ENCODE measurements around the gene PAPPA2.
"Not testable (repeated sequence)": the region's sequence is repeated elsewhere in the genome, so short reads cannot be mapped to it uniquely, and the experiment has no call there.

Gene PAPPA2

GRCh38 chr1:176559474-176559873 is 96.5 kb downstream of the PAPPA2 start:
- no peak overlapping the region for H3K4me3 ChIP-seq (ENCODE audit: low read length)
- DNase-seq (ENCODE audit: low read depth), result no peak
- no peak for TF ChIP-seq CTCF (conservative IDR thresholded peaks at IDR 0.05; ENCODE audit: low read depth, low read length)

GRCh38 chr1:176559878-176560277 is 96.9 kb downstream of the PAPPA2 start:
- peak; percentile 83 for TF ChIP-seq CTCF (conservative IDR thresholded peaks at IDR 0.05; ENCODE audit: low read depth, low read length)
- H3K4me3 ChIP-seq (ENCODE audit: low read length), result no peak overlapping the region
- DNase-seq (ENCODE audit: low read depth), result peak; percentile 13

GRCh38 chr1:176560681-176561080 is 97.7 kb downstream of the PAPPA2 start:
- no peak for DNase-seq (ENCODE audit: low read depth)
- TF ChIP-seq CTCF (conservative IDR thresholded peaks at IDR 0.05; ENCODE audit: low read depth, low read length), result no peak
- H3K4me3 ChIP-seq (ENCODE audit: low read length), result no peak overlapping the region

DNA sequence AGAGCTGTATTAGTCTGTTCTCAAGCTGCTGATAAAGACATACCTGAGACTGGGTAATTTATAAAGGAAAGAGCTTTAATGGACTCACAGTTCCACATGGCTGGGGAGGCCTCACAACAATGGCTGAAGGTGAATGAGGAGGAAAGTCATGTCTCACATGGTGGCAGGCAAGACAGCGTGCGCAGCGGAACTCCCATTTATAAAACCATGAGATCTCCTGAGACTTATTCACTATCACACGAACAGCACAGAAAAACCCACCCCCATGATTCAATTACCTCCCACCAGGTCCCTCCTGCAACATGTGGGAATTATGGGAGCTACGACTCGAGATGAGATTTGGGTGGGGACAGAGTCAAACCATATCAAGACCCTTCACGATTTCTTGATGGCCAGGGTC is 98.8 kb downstream of the PAPPA2 start:
- not testable (repeated sequence) for DNase-seq (ENCODE audit: low read depth); H3K4me3 ChIP-seq (ENCODE audit: low read length)

DNA sequence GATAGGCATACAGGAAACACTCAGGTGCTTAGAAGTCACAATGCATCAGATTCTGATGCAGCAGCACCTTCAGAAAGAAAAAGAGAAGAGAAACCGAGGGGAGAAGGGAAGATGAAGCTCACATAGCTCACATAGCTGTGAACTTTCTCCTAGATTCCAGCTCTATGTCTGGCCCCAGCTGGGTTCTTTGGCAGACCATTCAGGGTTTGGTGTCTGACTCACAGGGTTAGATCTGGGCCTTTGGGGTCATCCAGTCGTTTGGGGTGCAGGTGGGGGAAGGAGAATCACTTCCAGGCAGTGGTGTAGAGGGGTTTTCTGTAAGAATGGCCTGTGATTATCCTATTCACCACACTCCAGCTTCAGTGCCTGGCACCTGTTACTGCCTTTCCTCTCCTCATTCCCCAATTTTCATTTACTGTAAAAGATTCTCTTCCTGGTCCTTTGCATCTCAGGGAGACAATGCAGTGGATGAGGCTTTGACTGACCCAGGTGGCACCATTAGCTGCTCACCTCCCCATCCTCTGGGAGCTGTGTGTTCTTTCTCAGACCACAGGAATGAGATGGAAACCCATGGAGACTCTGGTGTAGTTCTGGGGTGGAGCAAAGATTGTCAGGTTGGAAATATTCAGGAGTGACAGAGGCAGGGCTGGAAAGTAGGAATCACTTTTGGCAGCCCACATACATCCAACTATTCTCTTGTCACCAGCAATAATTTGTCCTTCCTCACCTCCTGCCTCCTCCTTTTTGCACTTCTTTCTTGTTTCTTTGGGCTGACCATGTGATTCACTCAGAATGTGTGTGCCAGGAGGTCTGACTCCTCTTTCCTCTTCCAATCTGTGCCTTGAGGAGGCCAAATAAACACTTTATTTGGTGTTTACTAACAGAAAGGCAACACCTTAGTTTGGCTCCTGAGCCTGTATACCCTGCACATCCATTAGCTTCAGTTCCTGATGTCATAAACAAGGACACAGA is 103.3 kb downstream of the PAPPA2 start:
- no peak for DNase-seq (ENCODE audit: low read depth)
- TF ChIP-seq CTCF (conservative IDR thresholded peaks at IDR 0.05; ENCODE audit: low read depth, low read length), result no peak
- H3K4me3 ChIP-seq (ENCODE audit: low read length), result no peak overlapping the region

- peak; percentile 27 for DNase-seq (ENCODE audit: low read depth)
- no peak overlapping the region for H3K4me3 ChIP-seq (ENCODE audit: low read length)
- no peak for TF ChIP-seq CTCF (conservative IDR thresholded peaks at IDR 0.05; ENCODE audit: low read depth, low read length)
Observed at GRCh38 chr1:176567190-176567794, 104.3 kb downstream of the PAPPA2 start.

GRCh38 chr1:176568185-176568584 is 105.2 kb downstream of the PAPPA2 start:
- TF ChIP-seq CTCF (conservative IDR thresholded peaks at IDR 0.05; ENCODE audit: low read depth, low read length), result no peak
- DNase-seq (ENCODE audit: low read depth), result no peak
- H3K4me3 ChIP-seq (ENCODE audit: low read length), result no peak overlapping the region

Data from retinal pigment epithelial cell (primary cell).